H1 (cell line): Measurements from ENCODE around the gene SSR1. TPM values are rescaled to one million over a fixed set of nuclear protein-coding genes. Genes with fewer than 3 reads are reported as not detected.

Experiments used
- CTCF ChIA-PET: fragments of 300-600 bp; sonication (Branson Sonifier 250); formaldehyde crosslinking; loops from one replicate; lab custom pipeline; 2021; ENCODE audit not compliant: partially characterized antibody; lab: Charles Lee
- POLR2A ChIA-PET: fragments of 300-600 bp; sonication (Branson Sonifier 250); formaldehyde crosslinking; loops from one replicate; lab custom pipeline; 2021; ENCODE audit warnings: inconsistent platforms; ENCODE audit not compliant: partially characterized antibody; lab: Charles Lee
- DNase-seq, 2 experiments: peaks; one replicate each; pipeline versions ENCODE4 v3.0.0 to v3.0.0-alpha.2; 2010 to 2022; ENCODE audit warnings: low spot score in 2 of 2, low read depth in 1 of 2, mixed read lengths in 1 of 2
- FAIRE-seq: peaks from 2 replicates; lab custom pipeline; 2011; peaks lifted over from hg19 to GRCh38; lab: Jason Lieb, UNC
- H2AFZ ChIP-seq: 2 replicates; pipeline ENCODE4 v1.8.1; 2012; ENCODE audit warnings: low read length, inconsistent platforms
- H2AK5ac ChIP-seq: 2 replicates; pipeline ENCODE4 v1.6.1; 2013; ENCODE audit warnings: low read depth, low read length
- H2BK120ac ChIP-seq: replicated peaks from 2 replicates; pipeline ENCODE3; 2013; ENCODE audit warnings: low read depth, low read length, inconsistent platforms
- H2BK12ac ChIP-seq: 2 replicates; pipeline ENCODE4 v1.6.1; 2013; ENCODE audit warnings: low read depth, low read length
- H2BK15ac ChIP-seq: 2 replicates; pipeline ENCODE4 v1.6.1; 2013; ENCODE audit warnings: low read length
- H2BK20ac ChIP-seq: 2 replicates; pipeline ENCODE4 v1.6.1; 2013; ENCODE audit warnings: low read length
- H2BK5ac ChIP-seq: 2 replicates; pipeline ENCODE4 v1.6.1; 2013; ENCODE audit warnings: low read depth, low read length
- H3K14ac ChIP-seq: 2 replicates; pipeline ENCODE4 v1.6.1; 2013; ENCODE audit warnings: inconsistent platforms; ENCODE audit not compliant: insufficient read length
- H3K18ac ChIP-seq: 2 replicates; pipeline ENCODE4 v1.6.1; 2013; ENCODE audit warnings: low read length; ENCODE audit errors: extremely low read depth
- H3K23ac ChIP-seq: 2 replicates; pipeline ENCODE4 v1.6.1; 2013; ENCODE audit warnings: inconsistent platforms; ENCODE audit not compliant: insufficient read length
- H3K23me2 ChIP-seq: 2 replicates; pipeline ENCODE4 v1.6.1; 2013; ENCODE audit warnings: low read depth, low read length
- H3K27ac ChIP-seq: 2 replicates; pipeline ENCODE4 v1.6.1; 2011; ENCODE audit warnings: low read depth, low read length, inconsistent platforms
- H3K27me3 ChIP-seq, 4 experiments: replicated peaks in 1 of 4; 1 replicate in 1 of 4; 2 replicates in 3 of 4; pipeline versions ENCODE4 v1.6.1 to v1.8.1; 2011 to 2013; ENCODE audit warnings: low read length in 3 of 4, mild to moderate bottlenecking in 3 of 4, inconsistent platforms in 2 of 4, mixed read lengths in 2 of 4, moderate library complexity in 1 of 4; ENCODE audit not compliant: control insufficient read depth in 3 of 4, insufficient read depth in 3 of 4; ENCODE audit errors: extremely low read depth in 1 of 4
- H3K36me3 ChIP-seq, 4 experiments: 2 replicates each; pipeline versions ENCODE4 v1.6.1 to v1.8.1; 2011 to 2013; ENCODE audit warnings: mild to moderate bottlenecking in 4 of 4, low read length in 3 of 4, moderate library complexity in 2 of 4, control low read depth in 1 of 4, inconsistent platforms in 1 of 4; ENCODE audit not compliant: insufficient read depth in 4 of 4, control insufficient read depth in 2 of 4
- H3K4ac ChIP-seq: replicated peaks from 2 replicates; pipeline ENCODE3; 2013; ENCODE audit warnings: low read length, low read depth, mixed read lengths, inconsistent platforms; ENCODE audit not compliant: insufficient read length
- H3K4me1 ChIP-seq, 4 experiments: replicated peaks in 1 of 4; 1 replicate in 1 of 4; 2 replicates in 3 of 4; pipeline versions ENCODE4 v1.6.1 to v1.8.1; 2011 to 2013; ENCODE audit warnings: low read length in 3 of 4, inconsistent platforms in 2 of 4, mixed read lengths in 1 of 4; ENCODE audit not compliant: insufficient read depth in 4 of 4, control insufficient read depth in 3 of 4
- H3K4me2 ChIP-seq, 2 experiments: 2 replicates each; pipeline versions ENCODE4 v1.6.1 to v1.8.1; 2011 to 2013; ENCODE audit warnings: low read depth in 2 of 2, low read length in 2 of 2, control low read depth in 1 of 2, inconsistent platforms in 1 of 2, mild to moderate bottlenecking in 1 of 2; ENCODE audit not compliant: insufficient read depth in 1 of 2
- H3K4me3 ChIP-seq, 4 experiments: fragments of 200-600, 300-600 bp in 1 of 4; sonication (generic), shearing (Covaris generic), sonication (Bioruptor Twin) in 1 of 4; 2 replicates each; pipeline versions ENCODE4 v1.5.1 to v1.8.1; 2011 to 2016; ENCODE audit warnings: low read length in 4 of 4, low read depth in 3 of 4, control low read depth in 2 of 4, inconsistent platforms in 2 of 4, mild to moderate bottlenecking in 2 of 4, mixed read lengths in 1 of 4, moderate library complexity in 1 of 4; ENCODE audit not compliant: insufficient read depth in 2 of 4; ENCODE audit errors: extremely low read depth in 1 of 4
- H3K56ac ChIP-seq: replicated peaks from 2 replicates; pipeline ENCODE3; 2013; ENCODE audit warnings: low read depth, mild to moderate bottlenecking, mixed read lengths, low read length, inconsistent platforms; ENCODE audit not compliant: insufficient read length
- H3K79me1 ChIP-seq: 2 replicates; pipeline ENCODE4 v1.6.1; 2013; ENCODE audit warnings: low read depth, low read length, control low read depth
- H3K79me2 ChIP-seq, 2 experiments: 2 replicates each; pipeline versions ENCODE4 v1.6.1 to v1.8.1; 2012 to 2013; ENCODE audit warnings: low read length in 2 of 2, mild to moderate bottlenecking in 2 of 2, inconsistent platforms in 1 of 2; ENCODE audit not compliant: insufficient read depth in 2 of 2, control insufficient read depth in 1 of 2
- H3K9ac ChIP-seq, 4 experiments: replicated peaks in 1 of 4; 1 replicate in 1 of 4; 2 replicates in 3 of 4; pipeline versions ENCODE4 v1.6.1 to v1.8.1; 2011 to 2013; ENCODE audit warnings: low read depth in 3 of 4, low read length in 3 of 4, control low read depth in 2 of 4, mild to moderate bottlenecking in 2 of 4, moderate library complexity in 2 of 4, inconsistent platforms in 1 of 4; ENCODE audit errors: extremely low read depth in 1 of 4
- H3K9me3 ChIP-seq, 2 experiments: 2 replicates each; pipeline versions ENCODE4 v1.6.1 to v1.8.1; 2012 to 2013; ENCODE audit warnings: mild to moderate bottlenecking in 2 of 2, moderate library complexity in 2 of 2, control low read depth in 1 of 2, inconsistent platforms in 1 of 2, low read depth in 1 of 2, low read length in 1 of 2, mixed read lengths in 1 of 2; ENCODE audit not compliant: insufficient read depth in 2 of 2
- H4K20me1 ChIP-seq, 2 experiments: replicated peaks in 1 of 2; 2 replicates each; pipeline versions ENCODE3 to v1.8.1; 2011 to 2013; ENCODE audit warnings: inconsistent platforms in 2 of 2, low read length in 2 of 2, mild to moderate bottlenecking in 1 of 2; ENCODE audit not compliant: insufficient read depth in 2 of 2, control insufficient read depth in 1 of 2
- H4K5ac ChIP-seq: 2 replicates; pipeline ENCODE4 v1.6.1; 2013; ENCODE audit warnings: low read length, low read depth, mixed read lengths, inconsistent platforms; ENCODE audit not compliant: insufficient read length
- H4K8ac ChIP-seq: 2 replicates; pipeline ENCODE4 v1.8.0; 2013; ENCODE audit warnings: mild to moderate bottlenecking, moderate library complexity, low read length, inconsistent platforms; ENCODE audit not compliant: insufficient read depth; ENCODE audit errors: extremely low read depth
- H4K91ac ChIP-seq: replicated peaks from 2 replicates; pipeline ENCODE3; 2013; ENCODE audit warnings: low read length, mixed read lengths, inconsistent platforms; ENCODE audit not compliant: insufficient read length
- CBX8 ChIP-seq: fragments of 300-800, 300-1000 bp; sonication (generic); IDR thresholded peaks from 2 replicates; pipeline ENCODE4 v1.7.1; 2016; ENCODE audit warnings: low read depth, low read length, borderline replicate concordance
- NANOG ChIP-seq: IDR thresholded peaks from 2 replicates; pipeline ENCODE4 v1.6.1; 2011; ENCODE audit warnings: low read length, low read depth, mild to moderate bottlenecking, inconsistent platforms; ENCODE audit not compliant: insufficient read depth, poor library complexity, severe bottlenecking
- PHF8 ChIP-seq: fragments of 200-600 bp; sonication (generic); conservative IDR thresholded peaks from 2 replicates; pipeline ENCODE4 v1.7.1; 2012; ENCODE audit warnings: low read depth, mild to moderate bottlenecking, inconsistent platforms, low read length, moderate library complexity
- RAD21 ChIP-seq, 2 experiments: IDR thresholded peaks in 1 of 2; conservative IDR thresholded peaks in 1 of 2; 2 replicates each; pipeline ENCODE4 v1.6.1; 2011; ENCODE audit warnings: low read depth in 2 of 2, low read length in 2 of 2, improper control_type of control experiment in 1 of 2, inconsistent platforms in 1 of 2, mild to moderate bottlenecking in 1 of 2, moderate library complexity in 1 of 2
- RBBP5 ChIP-seq: IDR thresholded peaks from 2 replicates; pipeline ENCODE4 v1.7.1; 2012; ENCODE audit warnings: low read depth, mild to moderate bottlenecking, inconsistent platforms, low read length, moderate library complexity, borderline replicate concordance
- RNF2 ChIP-seq: fragments of 200-900, 300-1000 bp; sonication (generic); IDR thresholded peaks from 2 replicates; pipeline ENCODE4 v1.7.1; 2016; ENCODE audit warnings: borderline replicate concordance, low read depth, mild to moderate bottlenecking, antibody characterized with exemption, low read length; ENCODE audit not compliant: poor library complexity, severe bottlenecking; ENCODE audit errors: missing control alignments
- RXRA ChIP-seq: IDR thresholded peaks from 2 replicates; pipeline ENCODE4 v1.6.1; 2011; ENCODE audit warnings: low read depth, mild to moderate bottlenecking, low read length, moderate library complexity; ENCODE audit not compliant: insufficient read depth
- SIRT6 ChIP-seq: IDR thresholded peaks from one replicate; pipeline ENCODE4 v1.7.1; 2012; ENCODE audit warnings: low read length, inconsistent platforms
- SUZ12 ChIP-seq: fragments of 200-600 bp; sonication (generic); IDR thresholded peaks from 2 replicates; pipeline ENCODE4 v1.6.1; 2012; ENCODE audit warnings: mild to moderate bottlenecking, inconsistent platforms, low read length, moderate library complexity, mixed read lengths
- WGBS, 2 experiments: shearing (Covaris generic) in 1 of 2; methylation state at CpG; one replicate each; pipeline versions ENCODE4 v1.1.6 to v1.1.7; 2013 to 2015; ENCODE audit warnings: low lambda C conversion rate in 2 of 2, mixed read lengths in 2 of 2, inconsistent platforms in 1 of 2, low coverage in 1 of 2, missing lambda C conversion rate in 1 of 2; ENCODE audit not compliant: insufficient replicate concordance in 2 of 2, insufficient coverage in 1 of 2, insufficient read length in 1 of 2; ENCODE audit errors: extremely low coverage in 1 of 2, missing lambda C conversion rate in 1 of 2; 5-methylcytosine and 5-hydroxymethylcytosine counted together
- polyA plus RNA-seq, 7 experiments: library from polyadenylated mRNA; depleted of rRNA in 3 of 7; stranded (reverse) in 5 of 7; unstranded in 2 of 7; fragments of >200 nt in 5 of 7; fragments of 200-250 nt in 2 of 7; gene quantifications; 1 replicate in 5 of 7; 2 replicates in 1 of 7; 4 replicates in 1 of 7; pipeline versions ENCODE4 v1.2.1 to v1.2.3, GENCODE V29; 2011 to 2013; ENCODE audit warnings: missing spikeins in 2 of 7, mixed read lengths in 2 of 7
- total RNA-seq: library from RNA; stranded (reverse); fragmentation: NEBNext Ultra II Directional; extraction: Animal tissue kit (Norgen Biotek cat#: 25700); gene quantifications from 2 replicates; pipeline ENCODE4 v1.2.1, GENCODE V29; 2021

Gene SSR1
- total and polyA plus RNA-seq, 2 of the 8 experiments (the other 6 are each of a cell fraction or from before 2014, with no cell fraction given) = 26.6 to 117 TPM

- Histone ChIP-seq H3K23me2 (no peaks in the 10 kb centered on the region), H4K8ac (no peak overlapping the region), H3K4me3 (no peak overlapping the region), H4K20me1 (no peaks in the 10 kb centered on the region), H3K9me3 (no peaks in the 10 kb centered on the region), H2AK5ac (no peak overlapping the region), H2BK5ac (no peak overlapping the region), H3K18ac (no peak overlapping the region), H4K5ac (no peak overlapping the region), H3K23ac (no peak overlapping the region), H2AFZ (no peak overlapping the region), H3K14ac (no peak overlapping the region), H2BK12ac (no peak overlapping the region), H2BK20ac (no peak overlapping the region), H3K79me2 (no peaks in the 10 kb centered on the region), H3K9ac (no peak overlapping the region), H3K56ac (no peak overlapping the region), H3K4me1 (no peaks in the 10 kb centered on the region), H3K4me2 (no peak overlapping the region), H3K79me1 (no peaks in the 10 kb centered on the region; the same call in 1 of the 2 replicates), H2BK120ac (no peak overlapping the region), H3K27ac (no peak overlapping the region), H4K91ac (no peak overlapping the region), H3K4ac (no peak overlapping the region), H3K27me3 (no peaks in the 10 kb centered on the region), H2BK15ac (no peak overlapping the region), H3K36me3 (peaks cover 7 to 78% (median 30%) of the 10 kb centered on the region in 4 experiments; a peak in 6 of 8 replicates)
- no peak for FAIRE-seq
- DNase-seq = no peak
- POLR2A ChIA-PET = interaction anchor here (1.0 to 2.0 kb wide), 3 partner anchors 8 to 21 kb away, joined by 3 to 8 read pairs (median 4); partner anchors contain the start of gene SSR1
- 89% methylated on average over 6 of the region's 6 CpGs; no CpG with 5 or more reads in 1 of the 2 experiments for WGBS, 2 experiments
- CTCF ChIA-PET = interaction anchor here (0.5 to 2.4 kb wide), 4 partner anchors 17 to 132 kb away, joined by 3 to 9 read pairs (median 3); no protein-coding TSS in a partner anchor
- TF ChIP-seq RXRA (no peak), SUZ12 (no peak), SIRT6 (no peak), RBBP5 (no peak), PHF8 (no peak), CBX8 (no peak), RNF2 (no peak), RAD21 (IDR thresholded peaks at IDR 0.05 in 1 of 2, conservative IDR thresholded peaks at IDR 0.05 in 1 of 2; ENCODE audit: low read depth in 2 of 2, low read length in 2 of 2) (no peak), NANOG (no peak)
Measured at GRCh38 chr6:7292596-7293255, 20.3 kb downstream of the SSR1 start.
